Lower leg skin (tissue), 4 donors: Measurements from ENCODE around the gene RNF157. TPM values are rescaled to one million over a fixed set of nuclear protein-coding genes. Genes with fewer than 3 reads are reported as not detected.

Source experiments
- DNase-seq, 2 donors: peaks; one replicate each; pipeline ENCODE4 v3.0.0-alpha.2; 2019; ENCODE audit warnings: low spot score in 2 of 2
- H3K4me3 ChIP-seq: fragments of 200-600 bp; sonication (generic); 2 replicates; pipeline ENCODE4 v1.5.1; 2017; ENCODE audit warnings: mild to moderate bottlenecking, low read depth; ENCODE audit not compliant: poor library complexity, severe bottlenecking
- POLR2A ChIP-seq, 2 donors: fragments of 450-650 bp; IDR thresholded peaks; one replicate each; pipeline ENCODE4 v1.6.1; 2016 to 2017; ENCODE audit warnings: antibody characterized with exemption in 2 of 2, mild to moderate bottlenecking in 1 of 2, moderate library complexity in 1 of 2
- WGBS, 2 donors: methylation state at CpG; one replicate each; pipeline ENCODE4 v1.1.5; 2018; 5-methylcytosine and 5-hydroxymethylcytosine counted together
- intact Hi-C: fragments of 100-400 bp; cut with DNase I; formaldehyde crosslinking; loops from one replicate; pipeline ENCODE4 v1.15.0; 2023; ENCODE audit warnings: low total_unique reads
- total RNA-seq, 4 donors: library from RNA; depleted of rRNA; stranded (reverse); fragments of >200 nt; gene quantifications; one replicate each; pipeline ENCODE4 v1.1.0, GENCODE V29; 2016
- TF ChIP-seq, protein P1 (sequence below), 3 donors: fragments of 450-650 bp; IDR thresholded peaks; one replicate each; pipeline ENCODE4 v1.5.1; 2016; ENCODE audit warnings: antibody characterized with exemption in 3 of 3, mild to moderate bottlenecking in 3 of 3, moderate library complexity in 2 of 3

The RNF157 gene
- total RNA-seq, 4 donors from 2014 or later, result 0.83 to 2.4 (median 1.4) TPM

DNA sequence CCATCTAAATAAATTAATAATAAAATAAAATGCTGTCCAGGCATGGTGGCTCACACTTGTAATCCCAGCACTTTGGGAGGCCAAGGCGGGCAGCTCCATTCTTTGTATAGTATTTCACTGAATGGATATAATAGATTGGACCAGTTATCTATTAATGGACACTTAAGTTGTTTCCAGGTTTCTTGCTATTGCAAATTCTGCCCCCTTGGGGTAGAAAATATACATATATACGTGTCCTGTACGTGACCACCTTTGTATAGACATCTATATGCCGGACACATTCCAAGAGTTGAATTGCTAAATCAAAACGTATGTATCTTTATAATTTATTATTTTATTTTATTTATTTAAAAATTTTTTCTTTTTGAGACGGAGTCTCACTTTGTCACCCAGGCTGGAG, 132.8 kb downstream of the RNF157 start:
- no peak for DNase-seq
- 87 to 89% methylated on average over 6 of the region's 6 CpGs for WGBS, 2 donors
- intact Hi-C loops, result no loop called here
- H3K4me3 ChIP-seq, result no peak overlapping the region
- TF ChIP-seq POLR2A (IDR thresholded peaks at IDR 0.05), result no peak
- TF ChIP-seq, protein P1, sequence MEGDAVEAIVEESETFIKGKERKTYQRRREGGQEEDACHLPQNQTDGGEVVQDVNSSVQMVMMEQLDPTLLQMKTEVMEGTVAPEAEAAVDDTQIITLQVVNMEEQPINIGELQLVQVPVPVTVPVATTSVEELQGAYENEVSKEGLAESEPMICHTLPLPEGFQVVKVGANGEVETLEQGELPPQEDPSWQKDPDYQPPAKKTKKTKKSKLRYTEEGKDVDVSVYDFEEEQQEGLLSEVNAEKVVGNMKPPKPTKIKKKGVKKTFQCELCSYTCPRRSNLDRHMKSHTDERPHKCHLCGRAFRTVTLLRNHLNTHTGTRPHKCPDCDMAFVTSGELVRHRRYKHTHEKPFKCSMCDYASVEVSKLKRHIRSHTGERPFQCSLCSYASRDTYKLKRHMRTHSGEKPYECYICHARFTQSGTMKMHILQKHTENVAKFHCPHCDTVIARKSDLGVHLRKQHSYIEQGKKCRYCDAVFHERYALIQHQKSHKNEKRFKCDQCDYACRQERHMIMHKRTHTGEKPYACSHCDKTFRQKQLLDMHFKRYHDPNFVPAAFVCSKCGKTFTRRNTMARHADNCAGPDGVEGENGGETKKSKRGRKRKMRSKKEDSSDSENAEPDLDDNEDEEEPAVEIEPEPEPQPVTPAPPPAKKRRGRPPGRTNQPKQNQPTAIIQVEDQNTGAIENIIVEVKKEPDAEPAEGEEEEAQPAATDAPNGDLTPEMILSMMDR (IDR thresholded peaks at IDR 0.05), result no peak

- DNase-seq, result no peak
- intact Hi-C loops, result no loop called here
- H3K4me3 ChIP-seq, result no peak overlapping the region
- WGBS, 2 donors, result 60 to 62% methylated on average over 3 of the region's 3 CpGs
- no peak for TF ChIP-seq POLR2A (IDR thresholded peaks at IDR 0.05)
- TF ChIP-seq, protein P1 (IDR thresholded peaks at IDR 0.05), result no peak
Observed at GRCh38 chr17:76106703-76107102, 133.6 kb downstream of the RNF157 start.

DNA sequence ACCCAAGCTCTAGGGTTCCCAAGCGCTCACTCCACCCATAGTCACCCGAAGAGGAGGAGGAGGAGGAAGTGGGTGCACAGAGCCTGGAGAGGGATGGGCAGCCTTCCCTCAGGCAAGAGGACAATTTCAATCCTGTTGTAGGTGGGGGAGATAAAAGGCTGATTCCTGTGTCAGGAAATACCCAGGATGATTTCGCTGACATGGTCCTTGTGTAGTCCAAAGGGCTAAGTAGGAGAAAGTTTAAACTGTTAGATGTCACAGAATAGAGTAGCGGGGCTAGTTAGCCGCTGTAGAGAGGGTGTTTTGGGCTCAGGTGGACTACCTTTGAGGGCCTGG, 135.4 kb downstream of the RNF157 start:
- TF ChIP-seq, protein P1 (IDR thresholded peaks at IDR 0.05), result no peak
- no peak for TF ChIP-seq POLR2A (IDR thresholded peaks at IDR 0.05)
- intact Hi-C loops, result no loop called here

GRCh38 chr17:76104140-76104895, 136.0 kb downstream of the RNF157 start:
- no peak for DNase-seq
- H3K4me3 ChIP-seq, result no peak overlapping the region
- no peak for TF ChIP-seq POLR2A (IDR thresholded peaks at IDR 0.05)
- TF ChIP-seq, protein P1 (IDR thresholded peaks at IDR 0.05), result no peak
- 85 to 86% methylated on average over 29 of the region's 29 CpGs for WGBS, 2 donors
- intact Hi-C loops, result no loop called here

More for the DNA sequence above, 135.4 kb downstream of the RNF157 start:
- no peak overlapping the region for H3K4me3 ChIP-seq
- WGBS, 2 donors, result 64 to 72% methylated on average over 5 of the region's 5 CpGs
- DNase-seq, result no peak

- H3K4me3 ChIP-seq, result peak within 1 kb of the TSS; percentile 71
- DNase-seq, result peak; percentile 87 to 98
- TF ChIP-seq, protein P1 (IDR thresholded peaks at IDR 0.05), result no peak
- no peak for TF ChIP-seq POLR2A (IDR thresholded peaks at IDR 0.05)
- intact Hi-C loops, result no loop called here
- WGBS, 2 donors, result 4% methylated on average over 52 to 54 of the region's 55 CpGs
Observed at GRCh38 chr17:76103274-76104139, 136.8 kb downstream of the RNF157 start, which contains the start of gene EXOC7. Gene EXOC7, minus strand, starts transcription at chr17:76103787. Its CDS starts 95 bp downstream, at chr17:76103692.
